ENCODE data around the gene MYO5A. TPM values are rescaled to one million over a fixed set of nuclear protein-coding genes. Genes with fewer than 3 reads are reported as not detected.

MYO5A gene
- total RNA-seq, 4 donors from 2014 or later, result 10.9 to 151 (median 17.0) TPM

- TF ChIP-seq POLR2AphosphoS5 (IDR thresholded peaks at IDR 0.05), result no peak
- no peak for TF ChIP-seq CTCF (IDR thresholded peaks at IDR 0.05)
- TF ChIP-seq EP300 (IDR thresholded peaks at IDR 0.05; ENCODE audit: low read depth), result no peak
- TF ChIP-seq POLR2A (IDR thresholded peaks at IDR 0.05), result no peak
Observed at GRCh38 chr15:52276256-52276770, 252.4 kb downstream of the MYO5A start.

GRCh38 chr15:52263563-52264282, 265.0 kb downstream of the MYO5A start:
- in situ Hi-C loops (cut with MboI; ENCODE audit: low pct_ligation_motif_present in 1 of 4, low pct_unique_long_range_greater_than_20kb in 1 of 4, low sequenced_read_pairs in 3 of 4), result loop anchor here in 2 of 4 donors (25.0 kb wide), 2 partner anchors 324 to 474 kb away; no protein-coding TSS in a partner anchor
- TF ChIP-seq CTCF (IDR thresholded peaks at IDR 0.05) (no peak), EP300 (IDR thresholded peaks at IDR 0.05; ENCODE audit: low read depth) (no peak), POLR2A (IDR thresholded peaks at IDR 0.05) (no peak), POLR2AphosphoS5 (IDR thresholded peaks at IDR 0.05) (no peak)
- H3K27ac ChIP-seq, result no peak overlapping the region
- DNase-seq, result no peak
- peaks cover 0 to 12% (median 3%) of the 10 kb centered on the region in 4 donors for H3K4me1 ChIP-seq
- H3K9me3 ChIP-seq, result no peaks in the 10 kb centered on the region
- peaks cover 0 to 8% (median 1%) of the 10 kb centered on the region in 4 donors for H3K36me3 ChIP-seq
- H3K27me3 ChIP-seq, result no peaks in the 10 kb centered on the region
- WGBS, 2 donors (ENCODE audit: low coverage in 1 of 2), result 84 to 91% methylated on average over 8 to 11 of the region's 11 CpGs
- no peak overlapping the region for H3K4me3 ChIP-seq
- intact Hi-C loops (cut with DNase I; ENCODE audit: low total_unique reads), result loop anchor here (5.0 kb wide), 1 partner anchor 469 kb away; no protein-coding TSS in a partner anchor

More at GRCh38 chr15:52276256-52276770, 252.4 kb downstream of the MYO5A start:
- H3K4me3 ChIP-seq, result no peak overlapping the region
- no peak for DNase-seq
- WGBS, 2 donors (ENCODE audit: low coverage in 1 of 2), result 93 to 100% methylated on average over 1 to 7 of the region's 7 CpGs
- no peak overlapping the region for H3K27ac ChIP-seq
- H3K9me3 ChIP-seq, result no peaks in the 10 kb centered on the region
- no peaks in the 10 kb centered on the region for H3K27me3 ChIP-seq
- intact Hi-C loops (cut with DNase I; ENCODE audit: low total_unique reads) (no loop called here), in situ Hi-C loops (cut with MboI; ENCODE audit: low pct_ligation_motif_present in 1 of 4, low pct_unique_long_range_greater_than_20kb in 1 of 4, low sequenced_read_pairs in 3 of 4) (no loop called here)
- H3K36me3 ChIP-seq, result peaks cover 0 to 26% (median 4%) of the 10 kb centered on the region in 4 donors
- H3K4me1 ChIP-seq, result no peaks in the 10 kb centered on the region

GRCh38 chr15:52262364-52262763, 266.3 kb downstream of the MYO5A start:
- TF ChIP-seq CTCF (IDR thresholded peaks at IDR 0.05) (no peak), POLR2AphosphoS5 (IDR thresholded peaks at IDR 0.05) (no peak), POLR2A (IDR thresholded peaks at IDR 0.05) (no peak), EP300 (IDR thresholded peaks at IDR 0.05; ENCODE audit: low read depth) (no peak)
- Histone ChIP-seq H3K4me3 (no peak overlapping the region), H3K27ac (peak overlapping the region; percentile 14 to 75 (median 24)), H3K27me3 (no peaks in the 10 kb centered on the region), H3K36me3 (peaks cover 0 to 3% (median 0%) of the 10 kb centered on the region in 4 donors), H3K4me1 (peaks cover 0 to 12% (median 3%) of the 10 kb centered on the region in 4 donors), H3K9me3 (no peaks in the 10 kb centered on the region)
- in situ Hi-C loops (cut with MboI; ENCODE audit: low pct_ligation_motif_present in 1 of 4, low pct_unique_long_range_greater_than_20kb in 1 of 4, low sequenced_read_pairs in 3 of 4) (loop anchor here in 2 of 4 donors (25.0 kb wide), 2 partner anchors 325 to 475 kb away; no protein-coding TSS in a partner anchor), intact Hi-C loops (cut with DNase I; ENCODE audit: low total_unique reads) (loop anchor here (5.0 kb wide), 1 partner anchor 470 kb away; no protein-coding TSS in a partner anchor)
- 71 to 76% methylated on average over 4 to 5 of the region's 5 CpGs for WGBS, 2 donors (ENCODE audit: low coverage in 1 of 2)
- DNase-seq, result no peak

All from transverse colon (tissue), 4 donors.